GM12878 (cell line): ENCODE data around the gene LIM2. TPM values are rescaled to one million over a fixed set of nuclear protein-coding genes. Genes with fewer than 3 reads are reported as not detected.

Experiments used
- EGR1 ChIP-seq, 2 experiments: IDR thresholded peaks; 1 replicate in 1 of 2; 2 replicates in 1 of 2; pipeline ENCODE4 v1.6.1; 2011 to 2012; ENCODE audit warnings: low read depth in 2 of 2, low read length in 2 of 2, borderline replicate concordance in 1 of 2, mild to moderate bottlenecking in 1 of 2, moderate library complexity in 1 of 2
- LARP7 ChIP-seq: fragments of 450-650 bp; IDR thresholded peaks from 2 replicates; pipeline ENCODE4 v1.6.1; 2017; ENCODE audit warnings: mild to moderate bottlenecking
- POLR2A ChIP-seq: IDR thresholded peaks from 2 replicates; pipeline ENCODE4 v1.6.1; 2011; ENCODE audit warnings: low read depth, mild to moderate bottlenecking, low read length
- SIN3A ChIP-seq: IDR thresholded peaks from 2 replicates; pipeline ENCODE4 v1.6.1; 2012; ENCODE audit warnings: low read depth, low read length, improper control_type of control experiment
- SREBF1 ChIP-seq: IDR thresholded peaks from 2 replicates; pipeline ENCODE4 v1.6.1; 2012; ENCODE audit warnings: mild to moderate bottlenecking, low read length
- SRF ChIP-seq, 2 experiments: IDR thresholded peaks; 2 replicates each; pipeline ENCODE4 v1.6.1; 2011; ENCODE audit warnings: low read depth in 2 of 2, low read length in 2 of 2, mild to moderate bottlenecking in 1 of 2, moderate library complexity in 1 of 2
- STAT1 ChIP-seq: fragments of 450-650 bp; conservative IDR thresholded peaks from 2 replicates; pipeline ENCODE4 v1.6.1; 2014; ENCODE audit warnings: antibody characterized with exemption, mild to moderate bottlenecking
- ZNF24 ChIP-seq: fragments of 450-650 bp; IDR thresholded peaks from 2 replicates; pipeline ENCODE4 v1.6.1; 2017; ENCODE audit warnings: antibody characterized with exemption, mild to moderate bottlenecking
- polyA plus RNA-seq, 11 experiments: library from polyadenylated mRNA; depleted of rRNA in 4 of 11; unstranded in 6 of 11; stranded (reverse) in 5 of 11; fragments of >200 nt; fragmentation: Nextera tagmentation in 4 of 11; fragmentation: Illumina TruSeq in 1 of 11; extraction: Ambion mirVana in 4 of 11; extraction: Trizol in 1 of 11; gene quantifications; 1 replicate in 1 of 11; 2 replicates in 10 of 11; pipeline versions ENCODE4 v1.2.1 to v1.2.3, GENCODE V29; 2011 to 2016; ENCODE audit warnings: inconsistent platforms in 2 of 11, missing spikeins in 2 of 11, low read depth in 1 of 11
- total RNA-seq, 4 experiments: library from RNA; depleted of rRNA in 3 of 4; stranded (reverse); fragments of >200 nt in 3 of 4; fragmentation: Illumina TruSeq in 1 of 4; extraction: Trizol in 1 of 4; gene quantifications; 2 replicates each; pipeline versions ENCODE4 v1.2.1 to v1.2.3, GENCODE V29; 2013 to 2021
- TF ChIP-seq, protein P1 (sequence below): IDR thresholded peaks from 2 replicates; pipeline ENCODE4 v1.6.1; 2012; ENCODE audit warnings: improper control_type of control experiment, low read depth, low read length; ENCODE audit not compliant: insufficient replicate concordance
- TF ChIP-seq, protein P2 (sequence below): fragments of 450-650 bp; IDR thresholded peaks from 2 replicates; pipeline ENCODE4 v1.6.1; 2016; ENCODE audit warnings: mild to moderate bottlenecking, moderate library complexity, borderline replicate concordance
- TF ChIP-seq, protein P3 (sequence below): fragments of 450-650 bp; IDR thresholded peaks from 2 replicates; pipeline ENCODE4 v1.6.1; 2017; ENCODE audit warnings: mild to moderate bottlenecking, moderate library complexity
- TF ChIP-seq, protein P4 (sequence below): fragments of 450-650 bp; formaldehyde crosslinking; IDR thresholded peaks from 2 replicates; pipeline ENCODE4 v1.4.0; 2020; ENCODE audit warnings: mild to moderate bottlenecking, moderate library complexity

Gene LIM2
- total and polyA plus RNA-seq, 10 of the 15 experiments (the other 5 are each of a cell fraction or from before 2014, with no cell fraction given), result not detected

DNA sequence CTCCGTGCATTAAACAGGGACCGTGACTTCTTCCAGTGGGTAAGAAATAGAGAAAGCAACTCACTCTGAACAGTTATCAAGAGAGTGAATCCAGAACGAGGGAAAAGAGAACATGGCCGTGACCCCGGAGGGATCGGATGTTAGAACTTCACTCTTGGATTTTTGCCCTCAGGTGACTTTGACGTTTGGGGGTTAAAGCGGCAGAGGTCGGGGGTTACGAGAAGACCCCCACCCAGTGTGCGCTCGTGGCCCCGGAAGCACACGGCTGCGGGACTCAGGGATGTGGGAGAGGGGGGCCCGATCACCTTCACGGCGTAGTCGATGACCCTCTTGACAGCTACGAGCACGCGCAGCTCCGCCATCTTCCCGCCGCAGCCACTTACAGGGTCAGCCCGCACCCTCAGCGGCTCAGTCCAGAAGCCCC lies 21.8 kb downstream of the LIM2 start, which contains the start of gene ETFB (continued):
- no peak for TF ChIP-seq STAT1
- TF ChIP-seq LARP7, result no peak
- TF ChIP-seq SIN3A, result no peak; the same call in 1 of the 2 replicates
- TF ChIP-seq, protein P1, sequence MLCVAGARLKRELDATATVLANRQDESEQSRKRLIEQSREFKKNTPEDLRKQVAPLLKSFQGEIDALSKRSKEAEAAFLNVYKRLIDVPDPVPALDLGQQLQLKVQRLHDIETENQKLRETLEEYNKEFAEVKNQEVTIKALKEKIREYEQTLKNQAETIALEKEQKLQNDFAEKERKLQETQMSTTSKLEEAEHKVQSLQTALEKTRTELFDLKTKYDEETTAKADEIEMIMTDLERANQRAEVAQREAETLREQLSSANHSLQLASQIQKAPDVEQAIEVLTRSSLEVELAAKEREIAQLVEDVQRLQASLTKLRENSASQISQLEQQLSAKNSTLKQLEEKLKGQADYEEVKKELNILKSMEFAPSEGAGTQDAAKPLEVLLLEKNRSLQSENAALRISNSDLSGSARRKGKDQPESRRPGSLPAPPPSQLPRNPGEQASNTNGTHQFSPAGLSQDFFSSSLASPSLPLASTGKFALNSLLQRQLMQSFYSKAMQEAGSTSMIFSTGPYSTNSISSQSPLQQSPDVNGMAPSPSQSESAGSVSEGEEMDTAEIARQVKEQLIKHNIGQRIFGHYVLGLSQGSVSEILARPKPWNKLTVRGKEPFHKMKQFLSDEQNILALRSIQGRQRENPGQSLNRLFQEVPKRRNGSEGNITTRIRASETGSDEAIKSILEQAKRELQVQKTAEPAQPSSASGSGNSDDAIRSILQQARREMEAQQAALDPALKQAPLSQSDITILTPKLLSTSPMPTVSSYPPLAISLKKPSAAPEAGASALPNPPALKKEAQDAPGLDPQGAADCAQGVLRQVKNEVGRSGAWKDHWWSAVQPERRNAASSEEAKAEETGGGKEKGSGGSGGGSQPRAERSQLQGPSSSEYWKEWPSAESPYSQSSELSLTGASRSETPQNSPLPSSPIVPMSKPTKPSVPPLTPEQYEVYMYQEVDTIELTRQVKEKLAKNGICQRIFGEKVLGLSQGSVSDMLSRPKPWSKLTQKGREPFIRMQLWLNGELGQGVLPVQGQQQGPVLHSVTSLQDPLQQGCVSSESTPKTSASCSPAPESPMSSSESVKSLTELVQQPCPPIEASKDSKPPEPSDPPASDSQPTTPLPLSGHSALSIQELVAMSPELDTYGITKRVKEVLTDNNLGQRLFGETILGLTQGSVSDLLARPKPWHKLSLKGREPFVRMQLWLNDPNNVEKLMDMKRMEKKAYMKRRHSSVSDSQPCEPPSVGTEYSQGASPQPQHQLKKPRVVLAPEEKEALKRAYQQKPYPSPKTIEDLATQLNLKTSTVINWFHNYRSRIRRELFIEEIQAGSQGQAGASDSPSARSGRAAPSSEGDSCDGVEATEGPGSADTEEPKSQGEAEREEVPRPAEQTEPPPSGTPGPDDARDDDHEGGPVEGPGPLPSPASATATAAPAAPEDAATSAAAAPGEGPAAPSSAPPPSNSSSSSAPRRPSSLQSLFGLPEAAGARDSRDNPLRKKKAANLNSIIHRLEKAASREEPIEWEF, result no peak
- TF ChIP-seq, protein P2, sequence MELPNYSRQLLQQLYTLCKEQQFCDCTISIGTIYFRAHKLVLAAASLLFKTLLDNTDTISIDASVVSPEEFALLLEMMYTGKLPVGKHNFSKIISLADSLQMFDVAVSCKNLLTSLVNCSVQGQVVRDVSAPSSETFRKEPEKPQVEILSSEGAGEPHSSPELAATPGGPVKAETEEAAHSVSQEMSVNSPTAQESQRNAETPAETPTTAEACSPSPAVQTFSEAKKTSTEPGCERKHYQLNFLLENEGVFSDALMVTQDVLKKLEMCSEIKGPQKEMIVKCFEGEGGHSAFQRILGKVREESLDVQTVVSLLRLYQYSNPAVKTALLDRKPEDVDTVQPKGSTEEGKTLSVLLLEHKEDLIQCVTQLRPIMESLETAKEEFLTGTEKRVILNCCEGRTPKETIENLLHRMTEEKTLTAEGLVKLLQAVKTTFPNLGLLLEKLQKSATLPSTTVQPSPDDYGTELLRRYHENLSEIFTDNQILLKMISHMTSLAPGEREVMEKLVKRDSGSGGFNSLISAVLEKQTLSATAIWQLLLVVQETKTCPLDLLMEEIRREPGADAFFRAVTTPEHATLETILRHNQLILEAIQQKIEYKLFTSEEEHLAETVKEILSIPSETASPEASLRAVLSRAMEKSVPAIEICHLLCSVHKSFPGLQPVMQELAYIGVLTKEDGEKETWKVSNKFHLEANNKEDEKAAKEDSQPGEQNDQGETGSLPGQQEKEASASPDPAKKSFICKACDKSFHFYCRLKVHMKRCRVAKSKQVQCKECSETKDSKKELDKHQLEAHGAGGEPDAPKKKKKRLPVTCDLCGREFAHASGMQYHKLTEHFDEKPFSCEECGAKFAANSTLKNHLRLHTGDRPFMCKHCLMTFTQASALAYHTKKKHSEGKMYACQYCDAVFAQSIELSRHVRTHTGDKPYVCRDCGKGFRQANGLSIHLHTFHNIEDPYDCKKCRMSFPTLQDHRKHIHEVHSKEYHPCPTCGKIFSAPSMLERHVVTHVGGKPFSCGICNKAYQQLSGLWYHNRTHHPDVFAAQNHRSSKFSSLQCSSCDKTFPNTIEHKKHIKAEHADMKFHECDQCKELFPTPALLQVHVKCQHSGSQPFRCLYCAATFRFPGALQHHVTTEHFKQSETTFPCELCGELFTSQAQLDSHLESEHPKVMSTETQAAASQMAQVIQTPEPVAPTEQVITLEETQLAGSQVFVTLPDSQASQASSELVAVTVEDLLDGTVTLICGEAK, result no peak
- TF ChIP-seq SRF (IDR thresholded peaks at IDR 0.05; ENCODE audit: low read depth in 2 of 2, low read length in 2 of 2), result no peak
- TF ChIP-seq, protein P3, sequence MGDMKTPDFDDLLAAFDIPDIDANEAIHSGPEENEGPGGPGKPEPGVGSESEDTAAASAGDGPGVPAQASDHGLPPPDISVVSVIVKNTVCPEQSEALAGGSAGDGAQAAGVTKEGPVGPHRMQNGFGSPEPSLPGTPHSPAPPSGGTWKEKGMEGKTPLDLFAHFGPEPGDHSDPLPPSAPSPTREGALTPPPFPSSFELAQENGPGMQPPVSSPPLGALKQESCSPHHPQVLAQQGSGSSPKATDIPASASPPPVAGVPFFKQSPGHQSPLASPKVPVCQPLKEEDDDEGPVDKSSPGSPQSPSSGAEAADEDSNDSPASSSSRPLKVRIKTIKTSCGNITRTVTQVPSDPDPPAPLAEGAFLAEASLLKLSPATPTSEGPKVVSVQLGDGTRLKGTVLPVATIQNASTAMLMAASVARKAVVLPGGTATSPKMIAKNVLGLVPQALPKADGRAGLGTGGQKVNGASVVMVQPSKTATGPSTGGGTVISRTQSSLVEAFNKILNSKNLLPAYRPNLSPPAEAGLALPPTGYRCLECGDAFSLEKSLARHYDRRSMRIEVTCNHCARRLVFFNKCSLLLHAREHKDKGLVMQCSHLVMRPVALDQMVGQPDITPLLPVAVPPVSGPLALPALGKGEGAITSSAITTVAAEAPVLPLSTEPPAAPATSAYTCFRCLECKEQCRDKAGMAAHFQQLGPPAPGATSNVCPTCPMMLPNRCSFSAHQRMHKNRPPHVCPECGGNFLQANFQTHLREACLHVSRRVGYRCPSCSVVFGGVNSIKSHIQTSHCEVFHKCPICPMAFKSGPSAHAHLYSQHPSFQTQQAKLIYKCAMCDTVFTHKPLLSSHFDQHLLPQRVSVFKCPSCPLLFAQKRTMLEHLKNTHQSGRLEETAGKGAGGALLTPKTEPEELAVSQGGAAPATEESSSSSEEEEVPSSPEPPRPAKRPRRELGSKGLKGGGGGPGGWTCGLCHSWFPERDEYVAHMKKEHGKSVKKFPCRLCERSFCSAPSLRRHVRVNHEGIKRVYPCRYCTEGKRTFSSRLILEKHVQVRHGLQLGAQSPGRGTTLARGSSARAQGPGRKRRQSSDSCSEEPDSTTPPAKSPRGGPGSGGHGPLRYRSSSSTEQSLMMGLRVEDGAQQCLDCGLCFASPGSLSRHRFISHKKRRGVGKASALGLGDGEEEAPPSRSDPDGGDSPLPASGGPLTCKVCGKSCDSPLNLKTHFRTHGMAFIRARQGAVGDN, result peak; percentile 24; the same call in 1 of the 2 replicates
- TF ChIP-seq, protein P4, sequence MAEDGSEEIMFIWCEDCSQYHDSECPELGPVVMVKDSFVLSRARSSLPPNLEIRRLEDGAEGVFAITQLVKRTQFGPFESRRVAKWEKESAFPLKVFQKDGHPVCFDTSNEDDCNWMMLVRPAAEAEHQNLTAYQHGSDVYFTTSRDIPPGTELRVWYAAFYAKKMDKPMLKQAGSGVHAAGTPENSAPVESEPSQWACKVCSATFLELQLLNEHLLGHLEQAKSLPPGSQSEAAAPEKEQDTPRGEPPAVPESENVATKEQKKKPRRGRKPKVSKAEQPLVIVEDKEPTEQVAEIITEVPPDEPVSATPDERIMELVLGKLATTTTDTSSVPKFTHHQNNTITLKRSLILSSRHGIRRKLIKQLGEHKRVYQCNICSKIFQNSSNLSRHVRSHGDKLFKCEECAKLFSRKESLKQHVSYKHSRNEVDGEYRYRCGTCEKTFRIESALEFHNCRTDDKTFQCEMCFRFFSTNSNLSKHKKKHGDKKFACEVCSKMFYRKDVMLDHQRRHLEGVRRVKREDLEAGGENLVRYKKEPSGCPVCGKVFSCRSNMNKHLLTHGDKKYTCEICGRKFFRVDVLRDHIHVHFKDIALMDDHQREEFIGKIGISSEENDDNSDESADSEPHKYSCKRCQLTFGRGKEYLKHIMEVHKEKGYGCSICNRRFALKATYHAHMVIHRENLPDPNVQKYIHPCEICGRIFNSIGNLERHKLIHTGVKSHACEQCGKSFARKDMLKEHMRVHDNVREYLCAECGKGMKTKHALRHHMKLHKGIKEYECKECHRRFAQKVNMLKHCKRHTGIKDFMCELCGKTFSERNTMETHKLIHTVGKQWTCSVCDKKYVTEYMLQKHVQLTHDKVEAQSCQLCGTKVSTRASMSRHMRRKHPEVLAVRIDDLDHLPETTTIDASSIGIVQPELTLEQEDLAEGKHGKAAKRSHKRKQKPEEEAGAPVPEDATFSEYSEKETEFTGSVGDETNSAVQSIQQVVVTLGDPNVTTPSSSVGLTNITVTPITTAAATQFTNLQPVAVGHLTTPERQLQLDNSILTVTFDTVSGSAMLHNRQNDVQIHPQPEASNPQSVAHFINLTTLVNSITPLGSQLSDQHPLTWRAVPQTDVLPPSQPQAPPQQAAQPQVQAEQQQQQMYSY, result no peak
- TF ChIP-seq ZNF24, result no peak
- TF ChIP-seq POLR2A, result peak; percentile 89
- TF ChIP-seq SREBF1, result no peak
- no peak; a peak in 1 of 3 replicates for TF ChIP-seq EGR1 (IDR thresholded peaks at IDR 0.05; ENCODE audit: borderline replicate concordance in 1 of 2, low read depth in 2 of 2, low read length in 2 of 2)
